Testis (tissue), 3 donors: ENCODE measurements around the gene PITPNM3. TPM values are rescaled to one million over a fixed set of nuclear protein-coding genes. Genes with fewer than 3 reads are reported as not detected.

Source experiments
- DNase-seq: peaks from one replicate; pipeline ENCODE4 v3.0.0-alpha.2; 2019
- H3K27ac ChIP-seq, 2 donors: fragments of 200-600 bp; sonication (generic); one replicate each; pipeline ENCODE4 v1.5.1; 2019
- H3K27me3 ChIP-seq: fragments of 200-600 bp; sonication (generic); one replicate; pipeline ENCODE4 v1.5.1; 2019
- H3K36me3 ChIP-seq: fragments of 200-600 bp; sonication (generic); one replicate; pipeline ENCODE4 v1.5.1; 2017; ENCODE audit warnings: low read depth; ENCODE audit errors: missing control alignments
- H3K4me1 ChIP-seq: fragments of 200-600 bp; sonication (generic); one replicate; pipeline ENCODE4 v1.5.1; 2019
- H3K4me3 ChIP-seq, 2 donors: fragments of 200-600 bp; sonication (generic); one replicate each; pipeline ENCODE4 v1.5.1; 2017 to 2019
- H3K9me3 ChIP-seq: fragments of 200-600 bp; sonication (generic); one replicate; pipeline ENCODE4 v1.5.1; 2017
- POLR2A ChIP-seq: fragments of 450-650 bp; IDR thresholded peaks from one replicate; pipeline ENCODE4 v1.6.1; 2017; ENCODE audit warnings: antibody characterized with exemption, mild to moderate bottlenecking, moderate library complexity
- WGBS, 2 donors: methylation state at CpG; one replicate each; pipeline ENCODE4 v1.1.5; 2018; 5-methylcytosine and 5-hydroxymethylcytosine counted together
- intact Hi-C: fragments of 100-400 bp; cut with DNase I; formaldehyde crosslinking; loops from one replicate; pipeline ENCODE4 v1.15.1; 2023; ENCODE audit warnings: low total_unique reads
- polyA plus RNA-seq: library from polyadenylated mRNA; stranded (reverse); fragments of 350-450 nt; fragmentation: Illumina TruSeq; extraction: RNeasy Lipid Tissue Mini Kit (QIAGEN cat#74804); gene quantifications from one replicate; pipeline ENCODE4 v1.2.3, GENCODE V29; 2014; ENCODE audit warnings: low read depth, low replicate concordance; ENCODE audit not compliant: insufficient read depth
- total RNA-seq, 2 donors: library from RNA; depleted of rRNA; stranded (reverse); fragments of >200 nt; gene quantifications; one replicate each; pipeline ENCODE4 v1.2.3, GENCODE V29; 2016
- TF ChIP-seq, protein P1 (sequence below), 3 experiments: fragments of 450-650 bp in 2 of 3; fragments of 200-600 bp in 1 of 3; sonication (generic) in 1 of 3; IDR thresholded peaks; one replicate each; pipeline ENCODE4 v1.5.1; 2016 to 2019; ENCODE audit warnings: antibody characterized with exemption in 3 of 3, mild to moderate bottlenecking in 2 of 3, moderate library complexity in 1 of 3

PITPNM3 gene
- total and polyA plus RNA-seq, 3 donors from 2014 or later, result 6.3 to 7.3 (median 6.7) TPM

DNA sequence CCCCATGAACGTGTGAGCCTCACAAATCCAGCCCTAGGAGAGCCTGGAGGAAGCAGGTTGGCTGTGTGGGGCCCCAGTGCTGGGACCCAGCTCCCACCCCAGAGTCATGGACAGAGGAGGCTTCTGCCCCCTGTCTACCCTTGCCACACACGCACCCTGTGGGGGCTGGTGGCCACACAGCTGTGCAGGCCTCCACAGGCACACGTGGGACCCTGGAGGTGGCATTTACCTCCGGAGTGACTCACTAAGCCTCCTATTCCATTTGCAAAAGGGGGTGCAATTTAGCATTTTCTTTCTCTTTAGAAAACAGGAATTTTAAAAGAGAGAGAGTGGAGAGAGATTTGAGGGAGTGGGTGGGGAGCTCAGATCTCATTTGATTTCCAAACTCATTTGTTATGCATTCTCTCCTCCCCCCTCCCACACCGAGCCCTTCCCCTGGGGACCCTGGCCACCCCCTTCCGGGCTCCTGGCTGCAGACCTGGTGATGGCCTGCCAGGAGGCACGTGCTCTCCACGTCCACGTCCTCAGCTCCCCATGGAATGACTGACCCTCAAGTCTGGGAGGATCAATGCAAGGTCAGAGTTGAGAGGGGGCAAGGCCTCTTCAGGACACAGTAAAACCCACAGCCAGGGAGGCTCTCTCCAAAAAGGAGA lies 6.8 kb downstream of the PITPNM3 start:
- Histone ChIP-seq H3K9me3 (no peaks in the 10 kb centered on the region), H3K4me1 (no peaks in the 10 kb centered on the region), H3K4me3 (no peak overlapping the region), H3K27me3 (no peaks in the 10 kb centered on the region), H3K36me3 (no peaks in the 10 kb centered on the region), H3K27ac (no peak overlapping the region)
- TF ChIP-seq, protein P1, sequence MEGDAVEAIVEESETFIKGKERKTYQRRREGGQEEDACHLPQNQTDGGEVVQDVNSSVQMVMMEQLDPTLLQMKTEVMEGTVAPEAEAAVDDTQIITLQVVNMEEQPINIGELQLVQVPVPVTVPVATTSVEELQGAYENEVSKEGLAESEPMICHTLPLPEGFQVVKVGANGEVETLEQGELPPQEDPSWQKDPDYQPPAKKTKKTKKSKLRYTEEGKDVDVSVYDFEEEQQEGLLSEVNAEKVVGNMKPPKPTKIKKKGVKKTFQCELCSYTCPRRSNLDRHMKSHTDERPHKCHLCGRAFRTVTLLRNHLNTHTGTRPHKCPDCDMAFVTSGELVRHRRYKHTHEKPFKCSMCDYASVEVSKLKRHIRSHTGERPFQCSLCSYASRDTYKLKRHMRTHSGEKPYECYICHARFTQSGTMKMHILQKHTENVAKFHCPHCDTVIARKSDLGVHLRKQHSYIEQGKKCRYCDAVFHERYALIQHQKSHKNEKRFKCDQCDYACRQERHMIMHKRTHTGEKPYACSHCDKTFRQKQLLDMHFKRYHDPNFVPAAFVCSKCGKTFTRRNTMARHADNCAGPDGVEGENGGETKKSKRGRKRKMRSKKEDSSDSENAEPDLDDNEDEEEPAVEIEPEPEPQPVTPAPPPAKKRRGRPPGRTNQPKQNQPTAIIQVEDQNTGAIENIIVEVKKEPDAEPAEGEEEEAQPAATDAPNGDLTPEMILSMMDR (IDR thresholded peaks at IDR 0.05), result no peak
- TF ChIP-seq POLR2A, result no peak
- no peak for DNase-seq
- intact Hi-C loops, result no loop called here
- 62 to 66% methylated on average over 6 to 9 of the region's 9 CpGs for WGBS, 2 donors

DNA sequence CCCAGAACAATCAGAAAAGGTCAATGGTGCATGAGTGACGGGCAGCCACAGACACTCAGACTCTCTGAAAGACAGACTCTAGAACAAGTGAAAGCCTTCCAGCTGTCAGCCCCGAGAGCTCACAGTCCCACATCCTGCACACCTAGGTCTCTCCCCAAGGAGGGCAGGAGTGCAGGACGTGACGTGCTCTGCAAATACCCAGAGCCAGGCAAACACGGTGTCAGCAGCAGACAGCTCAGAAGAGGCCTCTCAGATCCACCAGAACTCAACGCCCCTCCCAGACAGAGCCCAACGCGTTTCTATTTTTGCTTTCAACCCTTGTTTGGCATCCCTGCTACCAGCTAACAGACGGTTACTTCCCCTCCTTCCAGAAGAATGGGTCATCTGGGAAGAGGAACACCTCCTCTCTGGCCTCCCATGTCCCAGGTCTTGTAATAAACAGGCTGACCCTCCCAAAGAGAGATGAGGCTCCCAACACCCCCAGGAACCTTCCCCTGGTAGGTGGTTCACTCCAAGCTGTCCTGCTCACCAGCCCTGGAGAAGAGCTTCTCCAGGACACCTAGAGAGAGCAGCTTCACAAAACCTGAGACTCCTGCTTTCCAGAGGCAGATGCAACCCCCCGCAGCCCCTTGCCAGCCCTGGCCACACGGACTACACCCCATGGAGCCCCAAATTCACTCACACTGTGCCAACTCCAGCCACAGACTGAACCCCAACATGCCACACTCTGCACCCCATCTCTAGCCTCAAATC lies 7.6 kb downstream of the PITPNM3 start:
- Histone ChIP-seq H3K36me3 (no peaks in the 10 kb centered on the region), H3K4me3 (no peak overlapping the region), H3K27ac (no peak overlapping the region), H3K27me3 (no peaks in the 10 kb centered on the region), H3K9me3 (no peaks in the 10 kb centered on the region), H3K4me1 (no peaks in the 10 kb centered on the region)
- no peak for DNase-seq
- intact Hi-C loops, result no loop called here
- TF ChIP-seq, protein P1 (IDR thresholded peaks at IDR 0.05), result no peak
- no peak for TF ChIP-seq POLR2A
- 59 to 60% methylated on average over 11 of the region's 11 CpGs for WGBS, 2 donors

DNA sequence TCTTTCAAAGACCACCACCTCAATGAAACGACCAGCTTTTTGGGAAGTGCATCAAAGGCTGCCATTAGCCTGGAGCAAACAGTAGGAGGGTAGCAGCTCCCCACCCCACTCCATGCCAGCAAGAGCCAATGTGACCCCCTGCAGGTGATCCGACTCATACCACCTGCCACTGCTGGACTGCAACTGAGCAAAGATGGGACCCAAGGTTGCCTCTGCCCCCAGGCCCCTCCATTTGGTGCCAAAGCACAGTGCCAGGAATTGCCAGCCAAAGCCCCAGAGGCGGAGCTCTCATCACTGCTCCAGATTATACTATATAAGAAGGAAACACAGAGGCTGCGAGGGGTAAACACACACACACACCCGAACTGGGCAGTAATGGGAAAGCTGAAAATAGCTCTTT lies 8.3 kb downstream of the PITPNM3 start:
- H3K9me3 ChIP-seq, result no peaks in the 10 kb centered on the region
- WGBS, 2 donors, result 88 to 90% methylated on average over 4 to 5 of the region's 5 CpGs
- no peaks in the 10 kb centered on the region for H3K4me1 ChIP-seq
- H3K27ac ChIP-seq, result no peak overlapping the region
- H3K27me3 ChIP-seq, result no peaks in the 10 kb centered on the region
- no peak for DNase-seq
- no peak overlapping the region for H3K4me3 ChIP-seq
- intact Hi-C loops, result no loop called here
- no peaks in the 10 kb centered on the region for H3K36me3 ChIP-seq
- TF ChIP-seq POLR2A, result no peak
- TF ChIP-seq, protein P1 (IDR thresholded peaks at IDR 0.05), result no peak

DNA sequence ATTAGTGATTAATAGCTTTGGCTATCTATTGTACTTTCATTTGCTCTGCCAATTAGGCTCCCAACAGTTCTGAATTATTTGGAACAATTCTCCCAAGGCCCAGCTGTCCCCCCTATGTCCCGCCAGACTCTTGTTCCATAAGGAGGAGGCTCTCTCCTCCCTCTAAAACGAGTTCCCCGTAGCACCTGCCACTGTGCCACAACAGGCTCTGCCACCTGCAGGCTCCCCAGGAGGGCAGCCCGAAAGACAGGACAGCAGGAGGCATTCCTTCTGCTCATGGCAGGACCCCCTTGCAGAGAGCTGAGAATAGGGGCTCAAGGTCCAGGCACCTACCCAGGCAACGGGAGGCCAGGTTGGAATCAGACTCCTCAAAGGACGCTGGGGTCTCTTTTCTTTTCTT lies 9.0 kb downstream of the PITPNM3 start:
- Histone ChIP-seq H3K4me3 (no peak overlapping the region), H3K36me3 (no peaks in the 10 kb centered on the region), H3K27me3 (no peaks in the 10 kb centered on the region), H3K9me3 (no peaks in the 10 kb centered on the region), H3K27ac (no peak overlapping the region), H3K4me1 (no peaks in the 10 kb centered on the region)
- 93 to 96% methylated on average over 6 of the region's 6 CpGs for WGBS, 2 donors
- no peak for DNase-seq
- intact Hi-C loops, result no loop called here
- TF ChIP-seq POLR2A, result no peak
- TF ChIP-seq, protein P1 (IDR thresholded peaks at IDR 0.05), result no peak
